Measurements from ENCODE around the gene PRKCA. TPM values are rescaled to one million over a fixed set of nuclear protein-coding genes. Genes with fewer than 3 reads are reported as not detected.

Gene PRKCA
- total RNA-seq, 6 experiments from 2014 or later = 81.2 to 106 (median 92.9) TPM

DNA sequence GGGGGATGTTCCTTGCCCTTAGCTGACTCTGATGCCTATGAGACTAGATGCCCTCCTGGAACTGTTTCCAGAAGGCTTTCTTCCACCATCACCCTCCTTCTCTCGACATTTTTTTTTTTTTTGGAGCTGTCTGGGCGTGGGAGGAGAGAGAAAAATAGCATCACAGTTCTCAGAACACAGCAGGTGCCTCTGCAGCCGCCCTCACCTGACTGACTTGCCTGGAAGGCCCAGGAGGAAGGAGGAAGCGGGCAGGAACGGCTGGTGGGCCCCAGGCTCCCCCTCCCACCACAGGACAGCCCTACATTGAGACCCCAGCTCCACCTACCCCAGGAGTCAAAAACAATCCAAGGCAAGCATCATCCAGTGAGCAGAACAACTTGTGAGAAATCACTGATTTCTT is 512.2 kb downstream of the PRKCA start:
- TF ChIP-seq, protein P1, sequence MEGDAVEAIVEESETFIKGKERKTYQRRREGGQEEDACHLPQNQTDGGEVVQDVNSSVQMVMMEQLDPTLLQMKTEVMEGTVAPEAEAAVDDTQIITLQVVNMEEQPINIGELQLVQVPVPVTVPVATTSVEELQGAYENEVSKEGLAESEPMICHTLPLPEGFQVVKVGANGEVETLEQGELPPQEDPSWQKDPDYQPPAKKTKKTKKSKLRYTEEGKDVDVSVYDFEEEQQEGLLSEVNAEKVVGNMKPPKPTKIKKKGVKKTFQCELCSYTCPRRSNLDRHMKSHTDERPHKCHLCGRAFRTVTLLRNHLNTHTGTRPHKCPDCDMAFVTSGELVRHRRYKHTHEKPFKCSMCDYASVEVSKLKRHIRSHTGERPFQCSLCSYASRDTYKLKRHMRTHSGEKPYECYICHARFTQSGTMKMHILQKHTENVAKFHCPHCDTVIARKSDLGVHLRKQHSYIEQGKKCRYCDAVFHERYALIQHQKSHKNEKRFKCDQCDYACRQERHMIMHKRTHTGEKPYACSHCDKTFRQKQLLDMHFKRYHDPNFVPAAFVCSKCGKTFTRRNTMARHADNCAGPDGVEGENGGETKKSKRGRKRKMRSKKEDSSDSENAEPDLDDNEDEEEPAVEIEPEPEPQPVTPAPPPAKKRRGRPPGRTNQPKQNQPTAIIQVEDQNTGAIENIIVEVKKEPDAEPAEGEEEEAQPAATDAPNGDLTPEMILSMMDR (IDR thresholded peaks at IDR 0.05) = no peak
- H3K36me3 Mint-ChIP-seq (ENCODE audit: low read depth) = 0 out of 2 replicates have a peak, but pooled peaks cover 7% of the 10 kb centered on the region
- no peak overlapping the region for H3K4me3 Mint-ChIP-seq
- peaks cover 23% of the 10 kb centered on the region for H3K27me3 Mint-ChIP-seq (ENCODE audit: insufficient read depth)
- no peak for DNase-seq
- peaks cover 16% of the 10 kb centered on the region for H3K9me3 Mint-ChIP-seq
- no peak overlapping the region for H3K27ac Mint-ChIP-seq
- no peaks in the 10 kb centered on the region for H3K4me1 Mint-ChIP-seq (ENCODE audit: low read depth)

DNA sequence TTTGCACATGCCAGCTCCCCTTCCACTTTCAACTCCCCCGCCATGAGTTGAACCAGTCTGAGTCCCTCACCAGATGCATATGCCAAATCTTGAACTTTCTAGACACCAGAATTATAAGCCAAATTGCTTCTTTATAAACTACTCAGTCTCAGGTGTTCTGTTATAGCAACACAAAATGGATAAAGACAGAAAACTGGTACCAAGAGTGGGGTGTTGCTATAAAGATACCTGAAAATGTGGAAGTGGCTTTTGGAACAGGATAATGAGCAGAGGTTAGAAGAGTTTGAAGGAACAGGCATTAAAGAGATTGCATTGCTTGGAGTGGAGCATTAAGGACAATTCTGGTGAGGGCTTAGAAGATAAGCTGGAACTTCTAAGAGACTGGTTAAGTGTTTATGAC is 515.3 kb downstream of the PRKCA start:
- 0 out of 2 replicates have a peak, but pooled peaks cover 7% of the 10 kb centered on the region for H3K36me3 Mint-ChIP-seq (ENCODE audit: low read depth)
- no peak overlapping the region for H3K4me3 Mint-ChIP-seq
- peaks cover 24% of the 10 kb centered on the region for H3K27me3 Mint-ChIP-seq (ENCODE audit: insufficient read depth)
- no peak overlapping the region for H3K27ac Mint-ChIP-seq
- TF ChIP-seq, protein P1 (IDR thresholded peaks at IDR 0.05) = no peak
- peaks cover 16% of the 10 kb centered on the region for H3K9me3 Mint-ChIP-seq
- H3K4me1 Mint-ChIP-seq (ENCODE audit: low read depth) = no peaks in the 10 kb centered on the region
- DNase-seq = no peak

DNA sequence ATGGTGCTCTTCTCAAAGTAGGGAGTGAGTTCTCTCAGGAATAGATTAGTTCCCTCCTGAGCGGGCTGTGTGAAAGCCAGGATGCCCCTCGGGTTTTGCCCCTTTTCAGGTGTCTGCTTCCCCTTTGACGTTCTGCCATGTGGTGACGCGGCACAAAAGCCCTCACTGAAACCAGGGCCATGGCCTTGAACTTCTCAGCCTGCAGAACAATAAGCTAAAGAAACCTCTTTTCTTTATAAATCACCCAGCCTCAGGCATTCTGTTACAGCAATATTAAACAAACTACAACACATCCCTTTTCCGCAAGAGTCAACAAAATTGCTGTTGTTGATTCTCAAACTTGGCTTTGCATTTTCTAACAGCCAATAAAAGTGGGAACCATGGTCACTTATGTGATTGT is 517.1 kb downstream of the PRKCA start:
- Mint-ChIP-seq H3K27ac (no peak overlapping the region), H3K27me3 (ENCODE audit: insufficient read depth) (peaks cover 13% of the 10 kb centered on the region), H3K4me3 (no peak overlapping the region), H3K9me3 (peaks cover 16% of the 10 kb centered on the region), H3K4me1 (ENCODE audit: low read depth) (no peaks in the 10 kb centered on the region), H3K36me3 (ENCODE audit: low read depth) (0 out of 2 replicates have a peak, but pooled peaks cover 7% of the 10 kb centered on the region)
- DNase-seq = no peak
- TF ChIP-seq, protein P1 (IDR thresholded peaks at IDR 0.05) = no peak

DNA sequence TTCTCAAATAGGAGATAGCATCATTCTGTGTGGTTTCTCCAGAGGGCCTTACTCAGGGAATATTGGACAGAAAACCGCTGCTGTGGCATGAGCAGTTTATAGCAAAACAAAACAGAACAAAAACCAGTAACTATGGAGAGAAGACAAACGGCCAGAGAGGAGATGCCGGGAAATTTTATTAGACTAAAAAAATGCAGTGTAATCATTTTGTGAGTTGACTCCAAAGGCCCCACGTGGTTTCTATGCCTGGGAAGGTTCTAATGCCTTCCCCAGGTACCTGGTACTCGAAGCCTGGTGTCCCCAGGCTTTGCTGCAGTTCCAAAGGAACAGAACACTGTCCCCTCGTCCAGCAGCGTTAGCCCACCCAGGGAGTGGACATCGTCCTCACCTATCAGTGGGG is 519.6 kb downstream of the PRKCA start:
- TF ChIP-seq, protein P1 (IDR thresholded peaks at IDR 0.05) = no peak
- Mint-ChIP-seq H3K36me3 (ENCODE audit: low read depth) (0 out of 2 replicates have a peak, but pooled peaks cover 7% of the 10 kb centered on the region), H3K4me1 (ENCODE audit: low read depth) (no peaks in the 10 kb centered on the region), H3K4me3 (no peak overlapping the region), H3K27ac (no peak overlapping the region), H3K27me3 (ENCODE audit: insufficient read depth) (peaks cover 8% of the 10 kb centered on the region), H3K9me3 (peaks cover 12% of the 10 kb centered on the region)
- no peak for DNase-seq

DNA sequence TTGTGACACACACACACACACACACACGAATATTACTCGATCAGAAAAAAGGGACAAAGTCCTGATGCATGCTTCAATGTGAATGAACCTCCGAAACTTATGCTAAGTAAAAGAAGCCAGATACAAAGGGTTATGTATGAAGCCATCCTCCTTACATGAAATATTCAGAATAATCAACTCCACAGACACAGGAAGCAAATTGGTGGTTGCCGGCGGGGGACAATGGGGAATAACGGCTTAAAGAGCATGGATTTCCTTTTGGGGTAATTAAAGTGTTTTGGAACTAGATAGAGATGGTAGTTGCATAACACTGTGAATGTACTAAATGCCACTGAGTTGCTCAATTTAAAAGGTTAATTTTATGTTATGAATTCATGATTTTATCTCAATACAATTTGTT is 524.4 kb downstream of the PRKCA start:
- no peaks in the 10 kb centered on the region for H3K4me1 Mint-ChIP-seq (ENCODE audit: low read depth)
- no peaks in the 10 kb centered on the region for H3K9me3 Mint-ChIP-seq
- TF ChIP-seq, protein P1 (IDR thresholded peaks at IDR 0.05) = no peak
- no peak overlapping the region for H3K27ac Mint-ChIP-seq
- H3K4me3 Mint-ChIP-seq = no peak overlapping the region
- no peak for DNase-seq
- peaks cover 13% of the 10 kb centered on the region for H3K27me3 Mint-ChIP-seq (ENCODE audit: insufficient read depth)
- no peaks in the 10 kb centered on the region for H3K36me3 Mint-ChIP-seq (ENCODE audit: low read depth)

DNA sequence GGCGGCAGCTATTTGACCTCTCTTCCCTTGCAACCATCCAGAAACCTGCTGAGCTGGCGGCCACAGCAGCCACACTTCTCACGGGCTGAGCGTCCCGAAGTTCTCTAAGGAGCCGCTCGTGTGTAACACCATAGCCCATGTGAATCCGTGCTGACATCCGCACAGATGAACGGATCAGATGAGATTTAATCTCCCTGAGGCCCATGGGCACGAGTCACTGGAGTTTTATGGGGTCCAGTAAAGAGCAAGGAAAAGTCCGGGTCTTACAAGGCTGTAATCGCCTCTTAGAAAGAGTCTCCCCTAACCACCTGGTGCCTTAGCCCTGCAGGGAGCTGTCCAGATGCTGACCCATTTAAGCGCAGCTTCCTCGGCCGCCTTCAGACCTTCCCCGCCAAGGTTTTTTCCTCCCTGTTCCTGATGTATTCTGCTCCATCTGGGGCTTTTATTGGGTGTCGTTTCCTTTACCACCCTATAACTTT is 527.0 kb downstream of the PRKCA start:
- peaks cover 15% of the 10 kb centered on the region for H3K27me3 Mint-ChIP-seq (ENCODE audit: insufficient read depth)
- no peaks in the 10 kb centered on the region for H3K36me3 Mint-ChIP-seq (ENCODE audit: low read depth)
- no peak overlapping the region for H3K27ac Mint-ChIP-seq
- TF ChIP-seq, protein P1 (IDR thresholded peaks at IDR 0.05) = no peak
- DNase-seq = peak; percentile 26
- no peak overlapping the region for H3K4me3 Mint-ChIP-seq
- H3K9me3 Mint-ChIP-seq = no peaks in the 10 kb centered on the region
- H3K4me1 Mint-ChIP-seq (ENCODE audit: low read depth) = no peaks in the 10 kb centered on the region

All from HFFc6 (cell line).